Activated T-helper 17 cell treated with anti-CD3 and anti-CD28 coated beads, Interleukin-2, amount 50 U/mL, for 72 hours (primary cell): ENCODE measurements around the gene MDH2. TPM values are rescaled to one million over a fixed set of nuclear protein-coding genes. Genes with fewer than 3 reads are reported as not detected.
"Not testable (repeated sequence)": the region's sequence is repeated elsewhere in the genome, so short reads cannot be mapped to it uniquely, and the experiment has no call there.

Source experiments
- ATAC-seq: fragments of 150-1000 bp; cut with Tn5 transposase; replicated peaks from 2 replicates; pipeline ENCODE4 v1.10.0; 2021; ENCODE audit warnings: mild to moderate bottlenecking, moderate library complexity
- H3K27ac Mint-ChIP-seq: one replicate; pipeline ENCODE4 v1.8.0; 2022; ENCODE audit warnings: mixed read lengths
- H3K27me3 Mint-ChIP-seq: one replicate; pipeline ENCODE4 v1.8.0; 2022; ENCODE audit warnings: mixed read lengths
- H3K36me3 Mint-ChIP-seq: one replicate; pipeline ENCODE4 v1.8.0; 2022; ENCODE audit warnings: low read depth, mild to moderate bottlenecking, mixed read lengths
- H3K4me1 Mint-ChIP-seq: one replicate; pipeline ENCODE4 v1.8.0; 2022; ENCODE audit warnings: mixed read lengths
- H3K4me3 Mint-ChIP-seq: one replicate; pipeline ENCODE4 v1.8.0; 2022; ENCODE audit warnings: mild to moderate bottlenecking, mixed read lengths
- H3K9me3 Mint-ChIP-seq: one replicate; pipeline ENCODE4 v1.8.0; 2022; ENCODE audit warnings: mixed read lengths
- total RNA-seq, 2 donors: library from RNA; stranded (reverse); gene quantifications; one replicate each; pipeline ENCODE4 v1.2.3, GENCODE V29; 2022

The MDH2 gene
- total RNA-seq, 2 donors from 2014 or later, result 155 to 231 TPM

DNA sequence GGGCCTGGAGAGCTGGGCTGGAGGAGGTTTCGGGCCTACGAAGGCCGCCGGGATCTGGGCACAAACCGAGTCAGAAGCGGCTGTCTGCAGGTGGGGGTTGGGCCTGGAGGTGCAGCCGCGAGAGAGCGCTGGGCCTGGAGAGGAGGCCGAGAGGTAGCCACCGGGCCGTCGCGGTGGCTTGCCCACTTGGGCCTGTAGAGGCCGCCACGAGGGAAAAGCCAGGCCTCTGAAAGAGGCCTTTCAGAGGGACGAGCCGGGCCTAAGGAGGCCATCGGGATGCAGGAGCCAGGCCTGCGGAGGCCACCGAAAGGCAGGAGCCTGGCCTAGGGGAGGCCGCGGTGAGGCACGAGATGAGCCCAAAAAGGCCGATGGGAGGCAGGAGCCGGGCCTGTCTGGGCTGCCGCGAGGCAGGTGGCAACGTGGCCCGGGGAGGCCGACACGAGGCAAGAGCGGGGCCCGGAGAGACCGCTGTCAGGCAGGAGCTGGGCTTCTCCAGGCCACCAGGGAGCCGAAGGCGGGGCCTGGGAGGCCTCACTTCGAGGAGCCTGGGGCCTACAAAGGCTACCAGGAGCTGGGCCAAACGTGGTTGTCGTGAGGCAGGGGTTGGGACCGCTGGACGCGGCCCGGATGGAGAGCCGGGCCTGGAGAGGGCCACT is 25.6 kb downstream of the MDH2 start:
- H3K4me1 Mint-ChIP-seq, result peaks cover 5% of the 10 kb centered on the region
- H3K27ac Mint-ChIP-seq, result no peak overlapping the region
- no peaks in the 10 kb centered on the region for H3K9me3 Mint-ChIP-seq
- no peak for ATAC-seq
- H3K4me3 Mint-ChIP-seq, result no peak overlapping the region
- H3K36me3 Mint-ChIP-seq, result no peaks in the 10 kb centered on the region
- no peaks in the 10 kb centered on the region for H3K27me3 Mint-ChIP-seq

DNA sequence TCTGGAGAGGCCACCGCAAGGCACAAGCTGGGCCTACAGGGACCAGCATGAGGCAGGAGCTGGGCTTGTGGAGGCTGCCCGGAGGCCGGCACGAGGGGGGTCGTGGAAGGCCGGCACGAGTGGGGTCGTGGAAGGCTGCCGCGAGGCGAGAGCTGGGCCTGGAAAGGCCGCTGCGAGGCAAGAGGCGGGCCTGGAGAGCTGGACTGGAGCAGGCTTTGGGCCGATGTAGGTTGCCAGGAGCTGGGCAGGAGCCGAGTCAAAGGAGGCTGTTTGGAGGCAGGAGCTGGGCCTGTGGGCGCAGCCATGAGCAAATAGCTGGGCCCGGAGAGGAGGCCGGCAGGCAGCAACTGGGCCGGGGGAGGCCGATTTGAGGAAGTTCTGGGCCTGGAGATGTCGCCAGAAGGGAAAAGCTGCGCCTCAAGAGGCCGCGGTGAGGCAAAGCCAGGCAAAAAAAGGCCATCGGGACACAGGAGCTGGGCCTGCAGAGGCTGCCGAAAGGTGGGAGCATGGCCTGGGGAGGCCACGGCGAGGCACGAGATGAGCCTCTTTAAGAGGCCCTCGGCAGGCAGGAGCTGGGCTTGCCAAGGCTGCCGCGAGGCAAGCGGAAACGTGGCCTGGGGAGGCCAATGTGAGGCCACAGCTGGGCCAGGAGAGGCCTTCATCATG is 26.5 kb downstream of the MDH2 start:
- no peaks in the 10 kb centered on the region for H3K9me3 Mint-ChIP-seq

DNA sequence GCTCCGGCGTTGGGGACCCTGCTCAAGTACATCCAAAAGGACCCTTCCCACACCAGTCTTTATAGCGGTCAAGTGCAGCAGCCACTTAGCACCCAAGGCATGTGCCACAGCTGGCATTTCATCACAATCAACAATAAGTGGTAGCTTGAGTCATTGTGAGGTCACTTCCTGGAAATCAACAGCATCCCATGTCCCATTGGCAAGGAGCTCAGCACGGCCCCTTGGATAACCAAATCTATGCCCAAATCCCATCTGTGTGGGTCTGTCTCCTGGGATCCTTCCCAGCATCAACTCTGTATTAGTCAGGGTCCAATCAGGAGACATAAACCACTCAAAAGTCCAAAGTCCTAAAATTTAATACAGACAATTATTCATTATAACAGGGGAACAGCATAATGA is 27.1 kb downstream of the MDH2 start:
- no peak overlapping the region for H3K4me3 Mint-ChIP-seq
- peaks cover 5% of the 10 kb centered on the region for H3K4me1 Mint-ChIP-seq
- no peaks in the 10 kb centered on the region for H3K27me3 Mint-ChIP-seq
- H3K9me3 Mint-ChIP-seq, result no peaks in the 10 kb centered on the region
- no peaks in the 10 kb centered on the region for H3K36me3 Mint-ChIP-seq
- no peak for ATAC-seq
- no peak overlapping the region for H3K27ac Mint-ChIP-seq

More for the DNA sequence above, 26.5 kb downstream of the MDH2 start:
- ATAC-seq, result no peak
- Mint-ChIP-seq H3K36me3 (no peaks in the 10 kb centered on the region), H3K27me3 (no peaks in the 10 kb centered on the region), H3K4me1 (peaks cover 5% of the 10 kb centered on the region), H3K4me3 (no peak overlapping the region), H3K27ac (no peak overlapping the region)

DNA sequence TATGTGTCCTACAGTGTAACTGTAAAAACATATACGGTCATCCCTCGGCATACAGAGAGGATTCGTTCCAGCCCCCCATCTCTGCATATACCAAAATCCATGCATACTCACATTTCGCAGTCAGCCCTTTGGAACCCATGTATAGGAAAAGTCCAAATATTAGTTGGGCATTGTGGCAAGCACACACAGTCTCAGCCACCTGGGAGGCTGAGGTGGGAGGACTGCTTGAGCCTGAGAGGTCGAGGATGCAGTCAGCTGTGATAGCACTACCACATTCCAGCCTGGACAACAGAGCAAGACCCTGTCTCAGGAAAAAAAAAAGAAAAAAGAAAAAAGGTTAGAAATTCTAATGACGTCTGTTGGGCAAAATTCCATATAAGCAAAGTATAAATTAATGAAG is 29.1 kb downstream of the MDH2 start:
- Mint-ChIP-seq H3K4me1 (peaks cover 5% of the 10 kb centered on the region), H3K27ac (no peak overlapping the region), H3K9me3 (no peaks in the 10 kb centered on the region), H3K27me3 (peaks cover 3% of the 10 kb centered on the region), H3K36me3 (no peaks in the 10 kb centered on the region), H3K4me3 (peak overlapping the region; percentile 1)
- no peak for ATAC-seq

DNA sequence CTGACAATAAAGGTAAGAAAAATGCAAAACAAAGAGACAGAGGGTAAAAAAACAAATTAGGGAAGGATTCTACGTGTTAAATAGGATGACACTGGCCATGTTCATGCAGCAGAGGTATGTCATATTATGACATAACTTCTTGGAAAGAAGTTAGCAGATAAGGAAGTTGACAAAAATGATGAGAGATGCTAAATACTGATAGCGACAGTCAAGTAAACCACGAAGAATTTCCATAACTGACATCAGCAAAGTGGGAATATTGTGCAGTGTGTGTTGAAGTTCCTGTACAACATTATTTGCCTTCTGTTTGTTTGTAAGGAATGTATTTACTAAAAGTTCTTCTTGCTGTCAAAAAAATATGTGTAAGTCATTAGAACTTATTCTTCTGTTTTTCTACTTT is 29.5 kb downstream of the MDH2 start:
- Mint-ChIP-seq H3K27me3 (peaks cover 3% of the 10 kb centered on the region), H3K4me3 (peak overlapping the region; percentile 1), H3K9me3 (no peaks in the 10 kb centered on the region), H3K27ac (no peak overlapping the region), H3K4me1 (peaks cover 5% of the 10 kb centered on the region), H3K36me3 (no peaks in the 10 kb centered on the region)
- ATAC-seq, result peak; percentile 34

DNA sequence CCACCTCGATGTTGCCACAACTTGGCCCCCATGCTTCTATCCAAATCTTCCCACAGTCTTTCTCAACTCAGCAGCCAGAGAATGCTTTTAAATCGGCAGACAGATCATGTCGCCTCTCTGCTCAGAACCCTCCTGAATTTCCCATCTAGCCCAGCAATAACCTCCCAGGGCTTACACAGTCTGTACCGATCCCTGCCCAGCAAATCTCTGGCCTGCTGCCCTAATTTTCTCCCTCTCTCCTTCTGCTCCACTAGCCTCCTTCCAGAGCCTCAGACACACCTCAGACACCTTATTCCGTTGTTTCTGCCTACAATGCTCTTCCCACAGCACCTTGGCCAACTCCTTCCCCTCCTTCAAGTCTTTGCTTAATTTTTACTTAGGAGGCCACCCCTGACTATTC is 32.3 kb downstream of the MDH2 start:
- peaks cover 5% of the 10 kb centered on the region for H3K4me1 Mint-ChIP-seq
- ATAC-seq, result no peak
- H3K9me3 Mint-ChIP-seq, result no peaks in the 10 kb centered on the region
- peaks cover 10% of the 10 kb centered on the region for H3K27me3 Mint-ChIP-seq
- H3K4me3 Mint-ChIP-seq, result no peak overlapping the region
- no peak overlapping the region for H3K27ac Mint-ChIP-seq
- no peaks in the 10 kb centered on the region for H3K36me3 Mint-ChIP-seq

DNA sequence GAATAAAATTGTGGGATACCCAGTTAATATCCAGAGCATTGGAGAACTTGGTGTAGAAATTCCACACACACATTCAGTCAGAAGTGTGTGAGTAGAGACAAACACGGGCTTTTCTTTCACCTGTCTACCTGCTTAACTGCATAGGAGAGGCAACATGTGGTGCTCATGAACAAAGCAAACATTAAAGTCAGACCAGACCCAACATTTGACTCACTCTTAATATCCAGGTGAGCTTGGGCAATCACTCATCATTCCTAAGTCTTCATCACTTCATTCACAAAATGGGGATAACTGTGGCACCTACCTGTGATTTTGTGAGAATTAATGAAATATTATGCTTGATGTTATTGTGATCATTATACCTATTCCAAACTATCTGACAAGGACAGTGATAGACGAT is 36.2 kb downstream of the MDH2 start:
- H3K27ac Mint-ChIP-seq, H3K4me3 Mint-ChIP-seq, ATAC-seq, H3K36me3 Mint-ChIP-seq, H3K9me3 Mint-ChIP-seq, H3K4me1 Mint-ChIP-seq: not testable (repeated sequence)
- H3K27me3 Mint-ChIP-seq, result peaks cover 10% of the 10 kb centered on the region

DNA sequence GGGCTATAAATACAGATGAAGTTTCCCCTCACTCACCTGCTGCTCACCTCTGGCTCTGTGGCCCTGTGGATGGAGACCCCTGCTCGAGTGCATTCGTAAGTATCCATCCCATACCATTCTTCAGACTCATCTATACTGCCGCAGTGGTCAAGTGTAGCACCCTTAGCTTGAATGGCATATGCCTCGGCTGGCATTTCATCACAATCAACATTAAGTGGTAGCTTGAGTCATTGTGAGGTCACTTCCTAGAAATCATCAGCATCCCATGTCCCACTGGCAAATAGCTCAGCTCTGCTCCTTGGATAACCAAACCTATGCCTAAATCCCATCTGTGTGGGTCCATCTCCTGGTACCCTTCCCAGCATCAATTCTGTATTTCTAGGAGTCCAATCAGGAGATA is 38.2 kb downstream of the MDH2 start:
- H3K9me3 Mint-ChIP-seq, result no peaks in the 10 kb centered on the region
- no peak for ATAC-seq
- no peaks in the 10 kb centered on the region for H3K4me1 Mint-ChIP-seq
- no peaks in the 10 kb centered on the region for H3K36me3 Mint-ChIP-seq
- peaks cover 10% of the 10 kb centered on the region for H3K27me3 Mint-ChIP-seq
- no peak overlapping the region for H3K27ac Mint-ChIP-seq
- no peak overlapping the region for H3K4me3 Mint-ChIP-seq

DNA sequence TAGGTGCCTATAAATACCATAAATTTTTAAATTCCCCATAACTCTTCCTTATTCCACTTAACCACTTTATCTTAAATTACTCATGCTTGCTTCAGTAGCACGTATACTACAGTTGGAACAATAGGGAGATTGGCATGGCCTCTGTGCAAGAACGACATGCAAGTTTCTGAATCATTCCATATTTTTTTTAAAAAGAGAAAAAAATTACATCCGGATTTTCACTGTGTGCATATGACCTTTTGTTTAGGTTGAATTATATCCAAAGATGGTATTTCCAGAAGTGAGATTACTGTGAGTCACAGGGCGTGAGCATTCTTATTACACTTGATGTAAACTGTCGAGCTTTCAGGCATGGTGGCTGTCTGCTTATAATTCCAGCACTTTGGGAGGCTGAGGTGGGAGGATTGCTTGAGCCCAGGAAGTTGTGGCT is 39.5 kb downstream of the MDH2 start:
- H3K27ac Mint-ChIP-seq, ATAC-seq, H3K4me3 Mint-ChIP-seq, H3K36me3 Mint-ChIP-seq, H3K9me3 Mint-ChIP-seq, H3K4me1 Mint-ChIP-seq, H3K27me3 Mint-ChIP-seq: not testable (repeated sequence)

DNA sequence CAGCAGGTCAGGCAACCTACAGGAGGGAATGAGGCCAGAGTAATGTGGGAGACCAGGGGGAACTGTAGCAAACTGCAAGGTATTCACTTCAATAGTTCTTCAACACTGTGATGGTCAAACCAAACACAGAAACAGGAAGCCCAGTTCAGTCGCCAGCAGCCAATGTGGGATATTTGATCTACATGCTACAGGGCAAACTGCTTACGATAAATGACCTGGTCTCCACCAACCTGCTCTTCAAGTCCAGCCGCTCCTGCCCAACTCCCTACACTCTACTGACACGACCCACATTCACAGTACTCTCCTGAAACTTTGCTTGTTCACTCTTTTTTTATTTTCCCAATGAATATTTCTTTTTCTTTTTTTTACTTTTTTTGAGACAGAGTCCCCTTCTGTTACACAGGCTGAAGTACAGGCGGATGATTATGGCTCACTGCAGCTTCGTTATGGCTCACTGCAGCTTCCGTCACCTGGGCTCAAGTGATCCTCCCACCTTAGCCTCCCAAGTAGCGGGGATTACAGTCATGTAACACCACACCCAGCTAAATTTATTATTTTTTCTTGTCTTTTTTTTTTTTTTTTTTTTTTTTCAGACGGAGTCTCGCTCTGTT is 42.1 kb downstream of the MDH2 start:
- H3K36me3 Mint-ChIP-seq, result no peaks in the 10 kb centered on the region

DNA sequence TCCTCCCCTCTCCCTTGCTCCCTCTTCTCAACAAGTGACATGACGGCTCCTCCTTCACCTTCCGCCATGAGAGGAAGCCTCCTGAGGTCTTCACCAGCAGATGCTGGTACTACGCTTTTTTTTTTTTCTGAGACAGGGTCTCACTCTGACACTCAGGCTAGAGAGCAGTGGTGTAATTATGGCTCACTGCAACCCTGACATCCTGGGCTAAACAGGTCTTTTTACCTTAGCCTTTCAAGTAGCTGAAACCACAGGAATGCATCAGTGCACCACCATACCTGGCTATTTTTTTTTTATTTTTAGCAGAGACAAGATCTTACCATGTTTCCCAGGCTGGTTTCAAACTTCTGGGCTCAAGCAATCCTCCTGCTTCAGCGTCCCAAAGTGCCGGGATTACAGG is 43.6 kb downstream of the MDH2 start:
- no peaks in the 10 kb centered on the region for H3K9me3 Mint-ChIP-seq
- H3K36me3 Mint-ChIP-seq, result no peaks in the 10 kb centered on the region
- H3K27ac Mint-ChIP-seq, result no peak overlapping the region
- H3K27me3 Mint-ChIP-seq, result peaks cover 10% of the 10 kb centered on the region
- H3K4me1 Mint-ChIP-seq, result no peaks in the 10 kb centered on the region
- ATAC-seq, result no peak
- no peak overlapping the region for H3K4me3 Mint-ChIP-seq

More for the DNA sequence above, 42.1 kb downstream of the MDH2 start:
- ATAC-seq, result no peak
- no peak overlapping the region for H3K4me3 Mint-ChIP-seq
- peaks cover 7% of the 10 kb centered on the region for H3K27me3 Mint-ChIP-seq
- no peaks in the 10 kb centered on the region for H3K4me1 Mint-ChIP-seq
- no peaks in the 10 kb centered on the region for H3K9me3 Mint-ChIP-seq
- no peak overlapping the region for H3K27ac Mint-ChIP-seq

DNA sequence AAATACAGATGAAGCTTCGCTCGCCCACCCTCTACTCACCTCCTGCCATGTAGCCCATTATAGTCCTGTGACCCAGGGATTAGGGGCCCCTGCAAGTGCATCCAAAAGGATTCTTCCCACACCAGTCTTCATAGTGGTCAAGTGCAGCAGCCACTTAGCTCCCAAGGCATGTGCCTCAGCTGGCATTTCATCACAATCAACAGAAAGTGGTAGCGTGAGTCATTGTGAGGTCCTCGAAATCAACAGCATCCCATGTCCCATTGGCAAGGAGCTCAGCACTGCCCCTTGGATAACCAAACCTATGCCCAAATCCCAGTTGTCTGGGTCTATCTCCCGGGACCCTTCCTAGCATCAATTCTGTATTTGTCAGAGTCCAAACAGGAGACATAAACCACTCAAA is 45.6 kb downstream of the MDH2 start:
- H3K27me3 Mint-ChIP-seq, result peaks cover 10% of the 10 kb centered on the region
- H3K4me3 Mint-ChIP-seq, H3K36me3 Mint-ChIP-seq, ATAC-seq, H3K9me3 Mint-ChIP-seq, H3K4me1 Mint-ChIP-seq, H3K27ac Mint-ChIP-seq: not testable (repeated sequence)

DNA sequence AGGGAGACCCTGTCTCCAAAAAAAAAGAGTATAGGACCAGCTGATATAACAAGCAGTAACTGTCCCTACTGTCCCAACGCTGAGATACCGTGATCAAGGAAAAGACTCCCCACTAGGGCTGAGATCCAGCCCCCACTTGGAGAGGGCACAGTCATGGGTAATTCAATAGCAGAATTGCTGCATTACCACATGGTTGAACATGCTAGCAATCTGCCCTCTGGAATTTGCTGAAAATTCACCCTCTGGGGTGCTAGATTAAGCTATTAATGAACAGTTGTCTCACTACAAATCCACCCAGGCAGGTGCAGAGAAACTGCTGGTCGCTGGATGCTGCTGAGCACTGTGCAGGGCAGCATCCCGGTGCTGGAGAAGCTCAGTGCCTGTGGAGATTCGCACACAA is 46.4 kb downstream of the MDH2 start:
- not testable (repeated sequence) for H3K27ac Mint-ChIP-seq, H3K36me3 Mint-ChIP-seq, ATAC-seq, H3K9me3 Mint-ChIP-seq, H3K4me1 Mint-ChIP-seq, H3K4me3 Mint-ChIP-seq
- peaks cover 10% of the 10 kb centered on the region for H3K27me3 Mint-ChIP-seq

DNA sequence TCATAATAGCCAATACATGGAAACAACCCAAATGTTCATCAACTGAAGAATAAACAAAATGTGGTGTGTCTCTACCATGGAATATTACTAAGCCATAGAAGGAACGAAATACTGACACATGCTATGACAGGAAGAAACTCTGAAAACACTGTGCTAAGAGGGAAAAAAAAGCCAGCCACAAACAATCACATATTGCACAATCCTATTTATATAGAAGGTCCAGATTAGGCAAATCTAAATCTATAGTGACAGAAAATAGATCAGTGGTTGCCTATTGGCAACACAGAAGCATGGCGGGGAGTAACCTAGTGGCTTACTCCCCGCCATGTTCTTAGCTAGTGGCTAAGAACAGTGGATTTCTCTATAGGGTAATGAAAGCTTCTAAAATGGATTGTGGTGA is 48.0 kb downstream of the MDH2 start:
- Mint-ChIP-seq H3K9me3 (no peaks in the 10 kb centered on the region), H3K27ac (no peak overlapping the region), H3K4me1 (no peaks in the 10 kb centered on the region), H3K4me3 (no peak overlapping the region), H3K27me3 (peaks cover 10% of the 10 kb centered on the region), H3K36me3 (no peaks in the 10 kb centered on the region)
- ATAC-seq, result no peak

DNA sequence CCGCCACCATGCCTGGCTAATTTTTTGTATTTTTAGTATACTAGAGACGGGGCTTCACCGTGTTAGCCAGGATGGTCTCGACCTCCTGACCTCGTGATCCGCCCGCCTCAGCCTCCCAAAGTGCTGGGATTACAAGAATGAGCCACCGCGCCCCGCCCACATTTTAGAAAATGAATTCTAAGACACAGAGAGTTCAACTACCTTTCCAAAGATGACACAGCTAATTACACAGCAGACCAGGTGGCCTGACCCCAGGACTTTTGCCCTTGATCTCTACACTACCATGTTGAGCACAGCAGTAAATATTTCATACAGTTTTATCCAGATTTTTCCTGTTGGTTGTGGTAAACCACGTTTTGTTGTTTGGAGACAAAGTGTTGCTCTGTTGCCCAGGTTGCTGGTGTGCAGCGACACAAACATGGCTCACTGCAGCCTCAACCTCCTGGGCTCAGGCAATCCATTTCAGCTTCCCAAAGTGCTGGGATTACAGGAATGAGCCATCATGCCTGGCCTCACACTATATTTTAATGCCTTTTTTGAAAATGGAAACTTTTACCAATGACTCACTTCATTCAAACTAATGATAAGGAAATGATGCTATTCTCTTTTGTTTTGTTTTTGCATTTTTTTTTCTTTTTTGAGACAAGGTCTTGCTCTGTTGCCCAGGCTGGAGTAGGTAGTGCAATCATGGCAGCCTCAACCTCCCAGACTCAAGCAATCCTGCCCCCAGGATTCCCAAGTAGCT is 54.0 kb downstream of the MDH2 start:
- not testable (repeated sequence) for H3K9me3 Mint-ChIP-seq, H3K4me1 Mint-ChIP-seq, H3K27me3 Mint-ChIP-seq, H3K27ac Mint-ChIP-seq, H3K36me3 Mint-ChIP-seq, H3K4me3 Mint-ChIP-seq
- peak; percentile 49 for ATAC-seq
